AG10803 (cell line): ENCODE results near the gene CWC22.

Source experiments
- DNase-seq: peaks from one replicate; pipeline ENCODE4 v3.0.0; 2010; ENCODE audit warnings: low read depth
- H3K4me3 ChIP-seq: 2 replicates; pipeline ENCODE4 v1.5.1; 2011; ENCODE audit warnings: mild to moderate bottlenecking, low read length, control low read depth
- CTCF ChIP-seq: conservative IDR thresholded peaks from 2 replicates; pipeline ENCODE4 v1.5.1; 2011; ENCODE audit warnings: mild to moderate bottlenecking, low read length, control low read depth, inconsistent platforms

Gene CWC22

DNA sequence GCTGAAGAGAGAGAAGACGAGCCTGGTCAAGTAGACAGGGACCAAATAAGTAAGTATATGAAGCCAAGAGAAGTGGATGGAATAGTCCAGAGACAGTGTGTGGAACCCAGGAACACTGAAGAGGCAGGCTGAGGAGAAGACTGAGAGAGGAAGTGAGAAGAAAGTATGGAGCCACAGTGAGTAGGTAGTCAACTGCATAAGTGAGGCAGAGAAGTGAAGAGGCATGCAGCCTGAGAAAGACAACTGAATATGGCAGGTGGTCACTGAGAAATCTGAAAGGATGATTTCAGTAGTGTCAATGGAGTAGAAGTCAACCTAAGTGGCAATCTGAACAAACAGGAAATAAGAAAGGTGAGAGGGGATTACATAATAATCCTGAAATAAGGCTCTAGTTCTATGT lies 55.4 kb downstream of the CWC22 start:
- H3K4me3 ChIP-seq = no peak overlapping the region
- TF ChIP-seq CTCF = no peak
- no peak for DNase-seq

- no peak overlapping the region for H3K4me3 ChIP-seq
- no peak for DNase-seq
- no peak for TF ChIP-seq CTCF
These were observed 56.7 kb downstream of the CWC22 start for GRCh38 chr2:179950391-179950790.

GRCh38 chr2:179949438-179949837 lies 57.7 kb downstream of the CWC22 start:
- TF ChIP-seq CTCF = no peak
- H3K4me3 ChIP-seq = no peak overlapping the region
- DNase-seq = no peak

GRCh38 chr2:179948058-179948457 lies 59.0 kb downstream of the CWC22 start:
- DNase-seq = no peak
- H3K4me3 ChIP-seq = no peak overlapping the region
- no peak for TF ChIP-seq CTCF

- TF ChIP-seq CTCF = no peak
- DNase-seq = no peak
- H3K4me3 ChIP-seq = no peak overlapping the region
These were observed 60.1 kb downstream of the CWC22 start for GRCh38 chr2:179946810-179947615.

DNA sequence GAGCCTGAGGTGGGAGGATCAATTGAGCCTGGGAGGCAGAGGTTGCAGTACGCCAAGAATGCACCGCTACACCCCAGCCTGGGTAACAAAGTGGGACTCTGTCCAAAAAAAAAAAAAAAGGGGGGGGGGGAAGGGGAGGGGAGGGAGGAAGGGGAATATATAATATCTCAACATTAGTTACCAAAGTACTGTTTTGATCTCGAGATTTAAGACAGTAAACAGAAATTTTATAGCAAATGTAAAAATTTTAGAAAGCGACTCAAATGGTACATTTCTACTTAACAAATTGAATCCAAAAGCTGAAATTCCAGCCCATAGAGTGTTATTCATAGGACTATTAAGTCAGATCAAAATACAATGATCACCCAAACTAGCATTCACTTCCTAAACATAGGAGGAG lies 60.8 kb downstream of the CWC22 start:
- no peak overlapping the region for H3K4me3 ChIP-seq
- no peak for TF ChIP-seq CTCF
- DNase-seq = no peak

DNA sequence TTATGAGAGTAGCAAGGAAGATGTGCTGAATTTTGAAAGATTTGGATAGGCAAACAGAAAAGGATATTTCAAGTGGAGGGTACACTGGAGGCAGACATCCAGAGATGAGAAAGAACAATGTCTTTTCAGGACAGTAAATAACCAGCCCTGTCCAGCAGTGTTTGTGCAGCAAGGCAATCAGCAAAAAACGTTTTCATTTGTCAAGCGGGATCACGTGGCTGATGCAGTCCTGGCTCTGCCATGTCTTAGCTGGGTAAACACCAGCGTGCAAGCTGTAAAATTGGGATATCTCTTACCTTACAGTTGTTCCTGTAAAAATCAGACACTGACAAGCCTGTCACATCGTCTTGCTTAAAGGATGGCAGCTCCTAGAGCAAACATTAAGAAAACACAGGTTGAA lies 67.8 kb downstream of the CWC22 start:
- TF ChIP-seq CTCF = no peak
- DNase-seq = no peak
- H3K4me3 ChIP-seq = no peak overlapping the region
